Activated CD4-positive, alpha-beta T cell treated with anti-CD3 and anti-CD28 coated beads, Interleukin-2, amount 50 U/mL, for 24 hours (primary cell): ENCODE results near the gene SCAND1.

ENCODE experiments used
- DNase-seq, 2 donors: peaks; one replicate each; pipeline ENCODE4 v3.0.0-alpha.2; 2020; ENCODE audit warnings: low read depth in 1 of 2, low spot score in 1 of 2

Gene SCAND1

DNA sequence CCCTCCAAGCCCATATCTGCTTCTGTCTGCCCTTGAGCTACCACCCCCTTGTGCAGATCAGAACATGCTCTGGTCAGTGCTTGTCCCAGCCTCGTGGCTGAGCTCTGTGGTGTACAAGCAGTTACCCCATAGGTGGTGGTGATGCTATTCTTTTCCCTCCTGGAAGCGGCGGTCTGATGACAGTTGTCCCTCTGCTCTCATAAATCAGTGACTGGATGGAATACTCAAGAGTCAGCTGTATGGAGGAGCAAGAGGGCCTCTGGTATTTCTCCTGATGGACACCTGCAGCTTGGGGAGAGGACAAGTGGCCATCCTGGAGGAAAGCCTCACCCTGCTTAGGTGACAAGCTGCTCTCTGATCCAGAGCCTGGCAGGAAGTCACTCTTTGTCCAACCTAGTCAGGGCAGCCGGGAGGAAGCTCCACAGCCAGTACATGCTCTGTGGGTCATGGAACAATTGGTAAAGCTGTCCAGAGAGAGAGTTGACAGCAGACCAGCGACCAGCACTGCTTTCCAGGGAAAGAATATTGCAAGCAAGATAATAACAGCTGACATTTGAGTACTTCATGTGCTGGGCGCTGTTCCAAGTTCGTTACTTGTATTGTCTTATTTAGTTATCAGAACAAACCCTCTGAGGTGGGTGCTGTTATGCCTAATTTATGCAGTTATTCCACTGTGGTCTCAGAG lies 47.1 kb downstream of the SCAND1 start:
- no peak for DNase-seq

DNA sequence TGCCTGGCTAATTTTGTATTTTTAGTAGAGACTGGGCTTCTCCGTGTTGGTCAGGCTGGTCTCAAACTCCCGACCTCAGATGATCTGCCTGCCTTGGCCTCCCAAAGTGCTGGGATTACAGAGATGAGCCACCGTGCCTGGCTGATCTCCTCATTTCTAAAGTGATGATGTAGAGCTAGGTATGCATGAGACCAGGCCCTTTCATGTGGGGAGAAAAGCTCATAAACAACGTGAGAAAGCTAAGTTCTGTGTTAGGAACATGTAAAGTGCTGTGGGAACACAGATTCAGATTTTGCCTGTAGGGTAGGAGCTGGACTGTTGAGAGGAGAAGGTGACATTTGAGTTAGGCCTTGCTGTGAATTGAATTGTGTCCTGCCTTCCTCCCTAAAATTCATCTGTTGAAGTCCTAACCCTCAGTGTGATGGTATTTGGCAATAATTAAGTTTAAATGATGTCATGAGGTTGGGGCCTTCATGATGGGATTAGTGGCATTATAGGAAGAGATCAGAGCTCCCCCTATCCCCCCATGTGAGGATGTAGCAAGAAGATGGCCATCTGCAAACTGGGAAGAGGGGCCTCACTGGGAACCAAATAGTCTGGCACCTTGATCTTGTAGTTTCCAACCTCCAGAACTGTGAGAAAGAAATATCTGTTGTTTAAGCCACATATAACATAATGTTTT lies 49.2 kb downstream of the SCAND1 start:
- no peak for DNase-seq

DNA sequence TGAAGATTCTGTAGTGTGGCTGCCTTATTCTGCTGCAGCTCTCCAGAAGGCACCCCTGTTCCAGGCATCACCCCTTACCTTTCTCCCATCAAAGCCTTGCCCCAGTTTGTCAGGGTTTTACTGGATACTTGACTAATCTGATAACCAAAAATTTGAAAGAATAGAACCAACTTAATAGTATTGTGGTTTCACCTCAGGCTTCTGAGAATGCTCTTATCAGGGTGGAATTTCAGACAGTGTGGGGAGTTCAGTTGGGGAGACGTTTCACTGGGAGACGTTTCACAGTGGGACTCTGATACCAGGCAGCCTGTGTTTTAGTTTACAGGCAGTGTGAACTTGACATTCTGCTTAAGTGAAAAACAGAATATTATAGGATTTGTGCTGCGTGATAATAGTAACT lies 50.5 kb downstream of the SCAND1 start:
- no peak for DNase-seq
